ENCODE data around the gene ZFAND4. TPM values are rescaled to one million over a fixed set of nuclear protein-coding genes. Genes with fewer than 3 reads are reported as not detected.

The ZFAND4 gene
- total RNA-seq, 2 experiments from 2014 or later = 23.2 to 23.3 TPM

GRCh38 chr10:45599021-45599603 lies 73.5 kb downstream of the ZFAND4 start:
- POLR2A ChIA-PET = no interaction called here
- Mint-ChIP-seq H3K27ac (no peak overlapping the region), H3K27me3 (ENCODE audit: low read depth) (peaks cover 16% of the 10 kb centered on the region), H3K36me3 (ENCODE audit: low read depth) (peaks cover 7% of the 10 kb centered on the region), H3K4me1 (ENCODE audit: low read depth) (peaks cover 8% of the 10 kb centered on the region), H3K9me3 (ENCODE audit: insufficient read depth) (no peaks in the 10 kb centered on the region), H3K4me3 (no peak overlapping the region)
- DNase-seq (no peak), ATAC-seq (no peak)
- CTCF ChIA-PET = no interaction called here

GRCh38 chr10:45596526-45596925 lies 76.0 kb downstream of the ZFAND4 start:
- H3K36me3 Mint-ChIP-seq (ENCODE audit: low read depth) = peaks cover 7% of the 10 kb centered on the region
- H3K4me3 Mint-ChIP-seq = no peak overlapping the region
- CTCF ChIA-PET = interaction anchor here (2.3 kb wide), 1 partner anchor 131 kb away, joined by 7 read pairs; no protein-coding TSS in a partner anchor
- H3K4me1 Mint-ChIP-seq (ENCODE audit: low read depth) = peaks cover 31% of the 10 kb centered on the region
- POLR2A ChIA-PET = no interaction called here
- H3K27me3 Mint-ChIP-seq (ENCODE audit: low read depth) = peaks cover 12% of the 10 kb centered on the region
- ATAC-seq = no peak
- DNase-seq = no peak
- H3K9me3 Mint-ChIP-seq (ENCODE audit: insufficient read depth) = no peaks in the 10 kb centered on the region
- H3K27ac Mint-ChIP-seq = no peak overlapping the region

- ChIA-PET POLR2A (interaction anchor here (0.6 to 1.1 kb wide), 2 partner anchors 14 to 15 kb away, joined by 3 to 11 read pairs; no protein-coding TSS in a partner anchor), CTCF (interaction anchor here (4.4 kb wide), 1 partner anchor 14 kb away, joined by 18 read pairs; no protein-coding TSS in a partner anchor)
- peaks cover 12% of the 10 kb centered on the region for H3K36me3 Mint-ChIP-seq (ENCODE audit: low read depth)
- H3K4me3 Mint-ChIP-seq = peak overlapping the region; percentile 86
- H3K27me3 Mint-ChIP-seq (ENCODE audit: low read depth) = peaks cover 6% of the 10 kb centered on the region
- no peaks in the 10 kb centered on the region for H3K9me3 Mint-ChIP-seq (ENCODE audit: insufficient read depth)
- peaks cover 34% of the 10 kb centered on the region for H3K4me1 Mint-ChIP-seq (ENCODE audit: low read depth)
- peak; percentile 91 for ATAC-seq
- peak; percentile 93 for DNase-seq
- H3K27ac Mint-ChIP-seq = peak overlapping the region; percentile 75
These were observed 78.1 kb downstream of the ZFAND4 start for GRCh38 chr10:45594276-45595157.

- Mint-ChIP-seq H3K36me3 (ENCODE audit: low read depth) (peaks cover 15% of the 10 kb centered on the region), H3K4me1 (ENCODE audit: low read depth) (peaks cover 34% of the 10 kb centered on the region)
These were observed 78.7 kb downstream of the ZFAND4 start for GRCh38 chr10:45593938-45594275.

GRCh38 chr10:45592926-45593325 lies 79.6 kb downstream of the ZFAND4 start:
- ChIA-PET POLR2A (interaction anchor here (0.7 kb wide), 1 partner anchor 55 kb away, joined by 3 read pairs; no protein-coding TSS in a partner anchor), CTCF (interaction anchor here (0.9 to 4.4 kb wide), 2 partner anchors 12 to 128 kb away, joined by 4 to 18 read pairs; no protein-coding TSS in a partner anchor)
- DNase-seq = no peak
- Mint-ChIP-seq H3K9me3 (ENCODE audit: insufficient read depth) (no peaks in the 10 kb centered on the region), H3K4me3 (peak overlapping the region; percentile 86), H3K36me3 (ENCODE audit: low read depth) (peaks cover 15% of the 10 kb centered on the region), H3K27ac (peak overlapping the region; percentile 7), H3K4me1 (ENCODE audit: low read depth) (peaks cover 34% of the 10 kb centered on the region), H3K27me3 (ENCODE audit: low read depth) (no peaks in the 10 kb centered on the region)
- ATAC-seq = no peak

More at GRCh38 chr10:45593938-45594275, 78.7 kb downstream of the ZFAND4 start:
- H3K9me3 Mint-ChIP-seq (ENCODE audit: insufficient read depth) = no peaks in the 10 kb centered on the region
- H3K4me3 Mint-ChIP-seq = peak overlapping the region; percentile 86
- H3K27ac Mint-ChIP-seq = peak overlapping the region; percentile 75
- DNase-seq (no peak), ATAC-seq (no peak)
- ChIA-PET CTCF (interaction anchor here (4.4 kb wide), 1 partner anchor 13 kb away, joined by 18 read pairs; no protein-coding TSS in a partner anchor), POLR2A (interaction anchor here (0.6 to 1.1 kb wide), 2 partner anchors 13 to 15 kb away, joined by 3 to 11 read pairs; no protein-coding TSS in a partner anchor)
- H3K27me3 Mint-ChIP-seq (ENCODE audit: low read depth) = no peaks in the 10 kb centered on the region

GRCh38 chr10:45592432-45592831 lies 80.1 kb downstream of the ZFAND4 start:
- H3K27ac Mint-ChIP-seq = no peak overlapping the region
- H3K4me1 Mint-ChIP-seq (ENCODE audit: low read depth) = peaks cover 34% of the 10 kb centered on the region
- ChIA-PET CTCF (interaction anchor here (0.9 to 4.4 kb wide), 2 partner anchors 12 to 127 kb away, joined by 4 to 18 read pairs; no protein-coding TSS in a partner anchor), POLR2A (interaction anchor here (0.7 kb wide), 1 partner anchor 54 kb away, joined by 3 read pairs; no protein-coding TSS in a partner anchor)
- peak overlapping the region; percentile 61 for H3K4me3 Mint-ChIP-seq
- peaks cover 15% of the 10 kb centered on the region for H3K36me3 Mint-ChIP-seq (ENCODE audit: low read depth)
- no peaks in the 10 kb centered on the region for H3K27me3 Mint-ChIP-seq (ENCODE audit: low read depth)
- ATAC-seq = no peak
- H3K9me3 Mint-ChIP-seq (ENCODE audit: insufficient read depth) = no peaks in the 10 kb centered on the region
- no peak for DNase-seq

GRCh38 chr10:45591280-45591679 lies 81.3 kb downstream of the ZFAND4 start:
- ChIA-PET CTCF (interaction anchor here (4.4 kb wide), 1 partner anchor 11 kb away, joined by 18 read pairs; no protein-coding TSS in a partner anchor), POLR2A (no interaction called here)
- no peak for ATAC-seq
- no peaks in the 10 kb centered on the region for H3K27me3 Mint-ChIP-seq (ENCODE audit: low read depth)
- peaks cover 34% of the 10 kb centered on the region for H3K4me1 Mint-ChIP-seq (ENCODE audit: low read depth)
- H3K36me3 Mint-ChIP-seq (ENCODE audit: low read depth) = peaks cover 18% of the 10 kb centered on the region
- no peak overlapping the region for H3K4me3 Mint-ChIP-seq
- H3K27ac Mint-ChIP-seq = no peak overlapping the region
- DNase-seq = no peak
- peaks cover 6% of the 10 kb centered on the region for H3K9me3 Mint-ChIP-seq (ENCODE audit: insufficient read depth)

- Mint-ChIP-seq H3K4me3 (no peak overlapping the region), H3K9me3 (ENCODE audit: insufficient read depth) (peaks cover 11% of the 10 kb centered on the region), H3K27ac (no peak overlapping the region), H3K36me3 (ENCODE audit: low read depth) (peaks cover 24% of the 10 kb centered on the region), H3K4me1 (ENCODE audit: low read depth) (peaks cover 28% of the 10 kb centered on the region), H3K27me3 (ENCODE audit: low read depth) (peaks cover 2% of the 10 kb centered on the region)
- POLR2A ChIA-PET = interaction anchor here (1.6 kb wide), 1 partner anchor 10 kb away, joined by 3 read pairs; no protein-coding TSS in a partner anchor
- ATAC-seq (no peak), DNase-seq (no peak)
- CTCF ChIA-PET = interaction anchor here (1.0 to 1.4 kb wide), 2 partner anchors 9 to 125 kb away, joined by 3 to 4 read pairs; no protein-coding TSS in a partner anchor
These were observed 82.7 kb downstream of the ZFAND4 start for GRCh38 chr10:45589868-45590267.

GRCh38 chr10:45589009-45589408 lies 83.6 kb downstream of the ZFAND4 start:
- ATAC-seq (no peak), DNase-seq (no peak)
- no peak overlapping the region for H3K4me3 Mint-ChIP-seq
- peaks cover 16% of the 10 kb centered on the region for H3K9me3 Mint-ChIP-seq (ENCODE audit: insufficient read depth)
- peaks cover 2% of the 10 kb centered on the region for H3K27me3 Mint-ChIP-seq (ENCODE audit: low read depth)
- H3K27ac Mint-ChIP-seq = no peak overlapping the region
- ChIA-PET POLR2A (interaction anchor here (1.6 kb wide), 1 partner anchor 9 kb away, joined by 3 read pairs; no protein-coding TSS in a partner anchor), CTCF (interaction anchor here (1.0 to 1.4 kb wide), 2 partner anchors 9 to 124 kb away, joined by 3 to 4 read pairs; no protein-coding TSS in a partner anchor)
- peaks cover 27% of the 10 kb centered on the region for H3K4me1 Mint-ChIP-seq (ENCODE audit: low read depth)
- H3K36me3 Mint-ChIP-seq (ENCODE audit: low read depth) = peaks cover 27% of the 10 kb centered on the region

GRCh38 chr10:45586028-45586824 lies 86.3 kb downstream of the ZFAND4 start:
- ChIA-PET CTCF (no interaction called here), POLR2A (no interaction called here)
- Mint-ChIP-seq H3K36me3 (ENCODE audit: low read depth) (peaks cover 27% of the 10 kb centered on the region), H3K4me1 (ENCODE audit: low read depth) (peaks cover 10% of the 10 kb centered on the region), H3K9me3 (ENCODE audit: insufficient read depth) (peaks cover 16% of the 10 kb centered on the region), H3K27me3 (ENCODE audit: low read depth) (peaks cover 2% of the 10 kb centered on the region), H3K4me3 (no peak overlapping the region), H3K27ac (no peak overlapping the region)
- no peak for ATAC-seq
- DNase-seq = no peak

GRCh38 chr10:45585131-45585530 lies 87.4 kb downstream of the ZFAND4 start:
- H3K27me3 Mint-ChIP-seq (ENCODE audit: low read depth) = peaks cover 2% of the 10 kb centered on the region
- no peak for DNase-seq
- ATAC-seq = no peak
- peaks cover 20% of the 10 kb centered on the region for H3K36me3 Mint-ChIP-seq (ENCODE audit: low read depth)
- H3K4me1 Mint-ChIP-seq (ENCODE audit: low read depth) = peaks cover 18% of the 10 kb centered on the region
- CTCF ChIA-PET = no interaction called here
- POLR2A ChIA-PET = no interaction called here
- no peak overlapping the region for H3K4me3 Mint-ChIP-seq
- H3K9me3 Mint-ChIP-seq (ENCODE audit: insufficient read depth) = peaks cover 16% of the 10 kb centered on the region
- no peak overlapping the region for H3K27ac Mint-ChIP-seq

Measured in activated CD8-positive, alpha-beta T cell treated with anti-CD3 and anti-CD28 coated beads, Interleukin-2, amount 10 ng/mL, durations not matched to agents 7 days and 5 days (primary cell).